Loucy (cell line): ENCODE measurements around the gene ST8SIA1.

Source experiments
- CTCF ChIP-seq: fragments of 200-600 bp; sonication (generic); conservative IDR thresholded peaks from 2 replicates; pipeline ENCODE4 v1.5.1; 2014; ENCODE audit warnings: mild to moderate bottlenecking, antibody characterized with exemption, low read length
- EZH2phosphoT487 ChIP-seq: fragments of 200-600 bp; IDR thresholded peaks from 2 replicates; pipeline ENCODE4 v1.6.1; 2018; ENCODE audit warnings: antibody characterized with exemption, mild to moderate bottlenecking, moderate library complexity, borderline replicate concordance

GRCh38 chr12:22322091-22322490 is 12.4 kb downstream of the ST8SIA1 start:
- no peak for TF ChIP-seq CTCF
- TF ChIP-seq EZH2phosphoT487: no peak
